Measurements from ENCODE around the gene NR1I3.

NR1I3 gene, protein sequence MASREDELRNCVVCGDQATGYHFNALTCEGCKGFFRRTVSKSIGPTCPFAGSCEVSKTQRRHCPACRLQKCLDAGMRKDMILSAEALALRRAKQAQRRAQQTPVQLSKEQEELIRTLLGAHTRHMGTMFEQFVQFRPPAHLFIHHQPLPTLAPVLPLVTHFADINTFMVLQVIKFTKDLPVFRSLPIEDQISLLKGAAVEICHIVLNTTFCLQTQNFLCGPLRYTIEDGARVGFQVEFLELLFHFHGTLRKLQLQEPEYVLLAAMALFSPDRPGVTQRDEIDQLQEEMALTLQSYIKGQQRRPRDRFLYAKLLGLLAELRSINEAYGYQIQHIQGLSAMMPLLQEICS

GRCh38 chr1:161238039-161238473 lies at the start of gene NR1I3:
Gene NR1I3 (minus strand): TSS chr1:161238203. CDS start chr1:161236565, 1,638 bp downstream.
- TF ChIP-seq CTCF (conservative IDR thresholded peaks at IDR 0.05; ENCODE audit: low read depth, low read length) = no peak
- H3K4me3 ChIP-seq (ENCODE audit: low read depth, low read length) = no peak within 1 kb of the TSS
- DNase-seq (ENCODE audit: low read depth) = no peak

DNA sequence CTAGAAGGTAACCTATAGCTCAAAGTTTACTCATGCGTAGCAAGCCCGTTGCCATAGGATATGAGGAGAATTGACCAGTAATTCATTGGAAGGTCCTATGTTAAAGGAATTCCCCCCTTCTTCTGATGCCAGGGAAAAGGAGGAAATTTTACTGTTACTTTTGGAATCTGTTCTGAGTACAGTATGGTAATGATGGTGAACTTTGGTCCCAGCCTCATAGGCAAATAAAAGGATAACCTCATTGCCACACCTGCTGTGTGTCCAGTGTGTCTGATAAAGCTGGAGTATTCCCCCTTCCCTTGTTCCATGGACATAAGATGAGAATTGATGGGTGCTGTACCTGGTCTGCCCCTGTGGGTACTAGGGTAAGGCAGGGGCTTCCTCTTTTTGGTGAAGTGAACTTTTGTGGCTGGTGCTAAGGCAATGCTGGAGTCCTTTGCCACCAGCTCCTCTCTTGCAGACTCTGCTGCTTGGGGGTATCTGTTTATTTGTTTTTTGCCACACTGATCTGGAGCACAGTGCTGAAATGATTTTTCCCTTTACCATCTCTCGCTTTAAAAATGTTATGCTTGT lies 49.6 kb upstream of the NR1I3 start:
- no peak overlapping the region for H3K4me3 ChIP-seq (ENCODE audit: low read depth, low read length)
- TF ChIP-seq CTCF (conservative IDR thresholded peaks at IDR 0.05; ENCODE audit: low read depth, low read length) = no peak
- DNase-seq (ENCODE audit: low read depth) = no peak

DNA sequence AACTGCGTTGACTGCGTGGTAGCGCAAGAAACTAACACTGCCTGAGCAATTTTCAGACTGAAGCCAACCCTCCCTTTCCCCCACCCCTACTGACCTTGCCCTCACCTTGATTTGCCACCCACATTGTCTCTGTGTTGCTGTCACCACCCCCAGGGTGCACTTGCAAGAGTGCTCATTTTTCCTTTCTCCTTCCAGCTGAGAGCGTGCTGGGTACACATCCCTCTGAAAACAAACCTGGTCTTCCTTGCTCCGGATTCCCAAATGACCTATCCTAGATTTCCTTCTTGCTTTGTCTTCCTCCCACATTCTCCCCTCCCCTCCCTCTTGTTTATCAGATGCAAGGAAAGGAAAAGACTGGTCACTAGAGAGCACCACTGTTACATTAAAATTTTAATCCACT lies 47.5 kb upstream of the NR1I3 start:
- H3K4me3 ChIP-seq (ENCODE audit: low read depth, low read length) = no peak overlapping the region
- TF ChIP-seq CTCF (conservative IDR thresholded peaks at IDR 0.05; ENCODE audit: low read depth, low read length) = no peak
- DNase-seq (ENCODE audit: low read depth) = no peak

DNA sequence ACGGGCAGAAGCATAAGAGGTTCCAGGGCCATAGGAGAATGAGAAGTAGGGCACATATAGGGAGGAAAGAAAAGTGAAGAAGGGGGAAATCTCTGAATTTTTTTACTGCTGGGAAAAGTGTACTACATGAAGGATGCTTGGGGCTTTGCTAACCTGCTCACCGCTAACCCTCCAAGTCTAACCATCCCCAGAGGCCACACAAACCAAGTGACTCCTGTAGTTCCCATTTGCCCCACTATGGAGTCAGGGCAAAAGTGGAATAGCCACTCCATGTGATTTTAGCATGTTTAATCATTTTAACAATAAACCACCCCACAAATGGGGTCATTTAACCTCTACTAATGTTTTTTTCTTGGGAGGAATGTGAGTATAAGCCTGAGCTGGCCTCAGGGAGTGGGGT lies 47.1 kb upstream of the NR1I3 start:
- no peak for DNase-seq (ENCODE audit: low read depth)
- no peak overlapping the region for H3K4me3 ChIP-seq (ENCODE audit: low read depth, low read length)
- TF ChIP-seq CTCF (conservative IDR thresholded peaks at IDR 0.05; ENCODE audit: low read depth, low read length) = no peak

GRCh38 chr1:161282991-161283390 lies 45.0 kb upstream of the NR1I3 start:
- TF ChIP-seq CTCF (conservative IDR thresholded peaks at IDR 0.05; ENCODE audit: low read depth, low read length) = no peak
- DNase-seq (ENCODE audit: low read depth) = no peak
- no peak overlapping the region for H3K4me3 ChIP-seq (ENCODE audit: low read depth, low read length)

DNA sequence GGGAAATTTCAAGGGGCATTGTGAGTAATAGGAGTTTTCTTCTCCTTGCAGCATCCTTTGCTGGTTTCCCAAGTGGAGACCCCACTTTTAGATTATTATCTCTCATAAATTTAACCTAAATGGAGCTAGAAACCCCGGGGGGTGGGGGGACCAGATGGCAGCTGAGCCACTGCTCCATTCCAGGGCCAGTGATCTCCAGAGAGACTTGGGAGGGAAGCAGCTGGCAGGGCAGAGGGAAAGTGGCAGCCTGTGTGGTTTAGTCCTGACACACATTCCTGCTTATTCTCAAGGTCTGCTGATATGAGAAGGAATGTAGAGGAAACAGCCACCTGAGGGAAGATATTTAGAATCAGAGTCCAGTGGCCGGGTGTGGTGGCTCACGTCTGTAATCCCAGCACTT lies 36.9 kb upstream of the NR1I3 start:
- no peak for TF ChIP-seq CTCF (conservative IDR thresholded peaks at IDR 0.05; ENCODE audit: low read depth, low read length)
- H3K4me3 ChIP-seq (ENCODE audit: low read depth, low read length) = no peak overlapping the region
- DNase-seq (ENCODE audit: low read depth) = no peak

DNA sequence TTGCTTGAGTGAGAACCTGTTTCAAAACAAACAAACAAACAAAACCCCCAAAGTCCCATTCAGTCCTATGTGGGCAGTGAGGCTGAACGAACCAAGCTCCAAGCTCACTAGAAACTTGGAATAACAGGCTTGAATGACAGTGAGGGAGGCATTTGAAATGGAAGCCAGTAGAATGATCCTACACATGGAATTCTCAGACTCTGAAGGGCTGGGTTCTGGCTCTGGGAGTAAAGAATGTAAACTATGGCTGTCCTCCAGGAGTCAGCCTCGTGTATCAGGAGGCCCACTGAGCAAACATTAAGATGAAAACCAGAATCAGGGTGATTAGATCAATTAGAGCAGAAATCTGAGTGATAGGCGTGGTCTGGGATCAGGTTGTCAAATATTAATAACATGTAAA lies 35.4 kb upstream of the NR1I3 start:
- TF ChIP-seq CTCF (conservative IDR thresholded peaks at IDR 0.05; ENCODE audit: low read depth, low read length) = no peak
- DNase-seq (ENCODE audit: low read depth) = peak; percentile 21
- no peak overlapping the region for H3K4me3 ChIP-seq (ENCODE audit: low read depth, low read length)

Measured in choroid plexus epithelial cell (primary cell).